ENCODE data around the gene NRXN3. TPM values are rescaled to one million over a fixed set of nuclear protein-coding genes. Genes with fewer than 3 reads are reported as not detected.

Gene NRXN3
- total RNA-seq, 4 donors from 2014 or later, result 0.19 to 1.4 (median 0.40) TPM

- TF ChIP-seq CTCF (IDR thresholded peaks at IDR 0.05), result no peak
- no peak for DNase-seq (ENCODE audit: low spot score)
- no peak for ATAC-seq (ENCODE audit: low FRiP score)
These were observed 418.7 kb downstream of the NRXN3 start for GRCh38 chr14:78588906-78589305.

DNA sequence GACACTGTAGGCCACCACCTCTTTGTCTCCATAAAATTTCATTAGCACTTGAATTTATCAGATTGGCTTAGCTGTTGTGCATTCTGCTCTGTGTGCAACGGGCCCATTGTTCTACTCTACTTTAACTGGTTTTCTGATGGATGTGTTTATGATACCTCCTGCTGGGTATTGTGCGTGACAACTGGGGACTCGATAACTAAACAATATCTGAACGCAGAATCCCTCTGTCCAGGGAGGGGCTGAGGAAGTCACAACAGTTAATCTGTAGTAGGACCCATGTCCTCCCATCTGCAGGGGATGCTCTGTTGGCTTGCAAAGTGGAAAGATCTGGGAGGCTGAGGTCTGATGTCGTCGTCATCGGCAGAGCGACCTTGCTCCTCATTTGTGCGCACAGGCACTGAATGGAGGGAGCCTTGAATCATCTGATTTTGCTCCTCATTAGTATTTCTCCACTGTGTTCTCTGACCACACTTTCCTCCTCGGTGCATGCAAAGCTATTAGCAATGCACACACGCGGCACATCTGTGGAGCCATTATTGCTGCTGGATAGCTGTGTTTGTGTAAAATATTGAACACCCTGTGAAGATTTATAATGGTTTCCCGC, 422.5 kb downstream of the NRXN3 start:
- TF ChIP-seq CTCF (IDR thresholded peaks at IDR 0.05), result no peak
- DNase-seq (ENCODE audit: low spot score), result no peak
- no peak for ATAC-seq (ENCODE audit: low FRiP score)

DNA sequence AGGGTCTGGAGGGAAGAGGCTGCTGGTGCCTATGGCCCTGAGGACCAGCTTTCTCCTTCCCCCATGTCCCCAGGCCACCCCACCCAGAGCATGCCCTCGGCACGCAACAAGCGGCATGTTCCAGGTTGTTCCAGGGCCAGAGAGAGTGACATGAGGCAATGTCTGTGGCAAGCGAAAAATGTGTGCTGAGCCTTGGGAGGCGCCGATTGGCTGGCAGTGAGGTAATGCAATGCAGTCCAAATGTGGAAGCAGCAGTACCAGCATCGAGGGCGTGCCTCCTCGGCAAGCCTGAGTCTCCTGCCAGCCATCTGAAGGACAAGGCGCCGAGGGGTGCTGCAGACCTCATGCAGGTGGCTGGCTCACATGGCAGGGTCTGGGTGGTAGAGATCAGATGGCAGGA, 423.8 kb downstream of the NRXN3 start:
- ATAC-seq (ENCODE audit: low FRiP score) (no peak), DNase-seq (ENCODE audit: low spot score) (no peak)
- TF ChIP-seq CTCF (IDR thresholded peaks at IDR 0.05), result no peak

- no peak for ATAC-seq (ENCODE audit: low FRiP score)
- TF ChIP-seq CTCF (IDR thresholded peaks at IDR 0.05), result no peak
- no peak for DNase-seq (ENCODE audit: low spot score)
These were observed 425.6 kb downstream of the NRXN3 start for GRCh38 chr14:78595797-78596196.

- peak; percentile 51 for ATAC-seq (ENCODE audit: low FRiP score)
- no peak for DNase-seq (ENCODE audit: low spot score)
These were observed 428.1 kb downstream of the NRXN3 start for GRCh38 chr14:78598046-78598920.

DNA sequence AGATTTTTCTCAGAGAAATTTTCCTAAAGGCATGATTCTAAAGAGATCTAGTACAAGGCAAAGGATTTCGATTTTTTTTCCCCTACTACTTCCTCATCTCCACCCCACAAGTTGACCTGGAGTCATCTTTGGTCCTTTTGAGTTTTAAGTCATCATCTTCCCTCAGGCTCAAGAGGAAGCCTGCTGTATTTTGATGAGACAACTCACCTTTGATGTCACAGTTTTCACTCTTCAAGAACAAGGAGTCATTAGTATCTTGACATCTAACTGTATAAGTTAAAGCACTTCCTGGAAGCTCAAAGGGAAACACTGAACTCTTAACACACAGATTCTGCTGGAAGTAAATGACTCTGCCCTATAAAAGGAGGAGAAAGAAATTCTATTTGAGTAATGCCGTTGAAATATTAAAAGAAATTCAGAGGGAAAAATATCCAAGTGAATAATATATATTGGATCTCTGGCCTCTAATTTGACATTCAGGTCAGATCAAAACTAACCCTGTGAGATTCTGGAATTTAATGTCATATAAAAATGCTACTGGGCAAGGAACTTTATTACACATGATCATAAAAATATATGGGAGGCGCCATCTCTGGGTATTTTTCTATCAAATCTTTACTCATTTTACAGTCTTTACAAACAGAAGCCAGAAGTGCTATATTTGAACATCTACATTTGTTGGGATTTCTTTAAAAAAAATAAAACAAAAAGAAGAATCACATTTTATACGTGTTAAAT, 435.0 kb downstream of the NRXN3 start:
- ATAC-seq (ENCODE audit: low FRiP score), result no peak
- no peak for TF ChIP-seq CTCF (IDR thresholded peaks at IDR 0.05)
- DNase-seq (ENCODE audit: low spot score), result no peak

More at GRCh38 chr14:78598046-78598920, 428.1 kb downstream of the NRXN3 start:
- TF ChIP-seq CTCF (IDR thresholded peaks at IDR 0.05), result no peak

Measured in omental fat pad (tissue), 4 donors.